Activated naive CD4-positive, alpha-beta T cell treated with anti-CD3 and anti-CD28 coated beads, Interleukin-2, amount 10 ng/mL, durations not matched to agents 5 hours and 36 hours (primary cell): Measurements from ENCODE around the gene FXR1. TPM values are rescaled to one million over a fixed set of nuclear protein-coding genes. Genes with fewer than 3 reads are reported as not detected.

Source experiments
- total RNA-seq, 2 experiments: library from RNA; stranded (reverse); gene quantifications; one replicate each; pipeline ENCODE4 v1.2.3, GENCODE V29; 2021

FXR1 gene
- total RNA-seq: 100 to 1,000 TPM; 123 to 134 TPM

GRCh38 chr3:180912304-180913296 lies at the start of gene FXR1:
Gene FXR1, plus strand, starts transcription at chr3:180912670. Its CDS starts 16 bp downstream, at chr3:180912686.

GRCh38 chr3:180989291-180990163 lies 77.1 kb downstream of the FXR1 start, which contains the start of gene DNAJC19:
Gene DNAJC19, minus strand, starts transcription at chr3:180989736. Its CDS starts 134 bp downstream, at chr3:180989602.

Other genes starting within 250 kb of the FXR1 start
- gene CCDC39, start 233.2 kb upstream of the FXR1 start, total RNA-seq: not detected
- gene DNAJC19, start 77.1 kb downstream of the FXR1 start, total RNA-seq: 10 to 100 TPM; 33.2 to 42.7 TPM